Brain microvascular endothelial cell (primary cell): ENCODE measurements around the gene CYP3A7.
"Not testable (repeated sequence)": the region's sequence is repeated elsewhere in the genome, so short reads cannot be mapped to it uniquely, and the experiment has no call there.

Experiments
- DNase-seq: peaks from one replicate; pipeline ENCODE4 v3.0.0-alpha.2; 2020
- H3K27ac ChIP-seq: fragments of 250-450 bp; sonication (Bioruptor Pico); 2 replicates; pipeline ENCODE4 v1.5.1; 2020; ENCODE audit warnings: mild to moderate bottlenecking, moderate library complexity
- H3K27me3 ChIP-seq: fragments of 250-450 bp; sonication (Bioruptor Pico); replicated peaks from 2 replicates; pipeline ENCODE4 v1.5.1; 2020; ENCODE audit warnings: mild to moderate bottlenecking
- H3K36me3 ChIP-seq: fragments of 250-450 bp; sonication (Bioruptor Pico); replicated peaks from 2 replicates; pipeline ENCODE4 v1.5.1; 2020; ENCODE audit warnings: mild to moderate bottlenecking
- H3K4me3 ChIP-seq: 2 replicates; pipeline ENCODE4 v1.5.1; 2011; ENCODE audit warnings: low read depth, mild to moderate bottlenecking, control low read depth, low read length, moderate library complexity
- CTCF ChIP-seq: IDR thresholded peaks from 2 replicates; pipeline ENCODE4 v1.5.1; 2011; ENCODE audit warnings: low read depth, mild to moderate bottlenecking, moderate library complexity, low read length, control low read depth, inconsistent platforms; ENCODE audit errors: missing control alignments
- in situ Hi-C: cut with HindIII; loops from 2 replicates; pipeline ENCODE4 v1.10.0; 2017; ENCODE audit warnings: low sequenced_read_pairs, low pct_ligation_motif_present

CYP3A7 gene

GRCh38 chr7:99729486-99730237, 5.3 kb downstream of the CYP3A7 start:
- in situ Hi-C loops: no loop called here

GRCh38 chr7:99728615-99729014, 6.4 kb downstream of the CYP3A7 start:
- Histone ChIP-seq H3K36me3 (no peaks in the 10 kb centered on the region), H3K27ac (no peak overlapping the region), H3K27me3 (no peaks in the 10 kb centered on the region), H3K4me3 (no peak overlapping the region)
- no peak for DNase-seq
- no peak for TF ChIP-seq CTCF
- in situ Hi-C loops: no loop called here

More at GRCh38 chr7:99729486-99730237, 5.3 kb downstream of the CYP3A7 start:
- Histone ChIP-seq H3K36me3 (no peaks in the 10 kb centered on the region), H3K4me3 (no peak overlapping the region), H3K27me3 (no peaks in the 10 kb centered on the region), H3K27ac (no peak overlapping the region)
- DNase-seq: no peak
- no peak for TF ChIP-seq CTCF

- H3K36me3 ChIP-seq, DNase-seq, H3K27me3 ChIP-seq, H3K27ac ChIP-seq, H3K4me3 ChIP-seq, in situ Hi-C loops: not testable (repeated sequence)
These were observed 11.8 kb downstream of the CYP3A7 start for GRCh38 chr7:99723201-99723600.

DNA sequence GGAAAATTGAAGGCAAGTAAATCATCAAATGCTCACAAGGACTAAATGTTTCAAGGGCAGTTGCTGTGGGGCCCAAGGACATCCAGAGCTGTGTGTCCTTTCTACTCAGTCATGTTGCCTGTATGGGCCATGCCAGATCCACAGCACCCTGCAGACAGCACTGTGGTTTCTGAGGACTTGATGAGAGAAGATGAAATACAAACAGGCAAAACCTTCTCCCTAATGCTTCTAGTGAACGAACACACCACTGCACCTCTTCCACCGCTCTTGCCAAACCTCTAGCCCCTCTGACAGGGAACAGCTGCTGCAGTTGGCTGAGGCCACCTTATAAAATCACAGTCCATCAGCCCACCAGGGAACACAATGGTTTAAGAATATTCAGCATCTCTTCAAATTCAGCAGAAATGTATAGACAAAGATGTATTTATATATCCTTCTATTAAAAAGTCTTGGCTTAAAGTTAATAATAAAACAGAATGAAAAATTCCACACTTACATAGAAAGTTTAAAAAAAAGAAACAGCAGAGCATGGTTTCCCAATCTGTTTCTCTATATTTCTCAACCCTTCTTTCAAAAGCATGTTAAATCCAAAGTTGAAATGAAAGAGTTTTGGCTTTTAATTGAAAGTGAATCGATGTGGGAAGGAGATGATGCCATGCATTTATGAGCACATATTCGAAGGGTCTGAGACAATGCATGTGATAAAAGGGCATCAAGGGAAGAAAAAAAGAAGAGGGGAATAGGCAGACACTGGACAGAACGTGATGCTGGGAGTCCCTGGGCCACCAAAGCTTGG, 14.0 kb downstream of the CYP3A7 start:
- DNase-seq: no peak
- in situ Hi-C loops: no loop called here
- no peaks in the 10 kb centered on the region for H3K27me3 ChIP-seq
- H3K27ac ChIP-seq: no peak overlapping the region
- H3K36me3 ChIP-seq: no peaks in the 10 kb centered on the region
- H3K4me3 ChIP-seq: no peak overlapping the region
- no peak for TF ChIP-seq CTCF

DNA sequence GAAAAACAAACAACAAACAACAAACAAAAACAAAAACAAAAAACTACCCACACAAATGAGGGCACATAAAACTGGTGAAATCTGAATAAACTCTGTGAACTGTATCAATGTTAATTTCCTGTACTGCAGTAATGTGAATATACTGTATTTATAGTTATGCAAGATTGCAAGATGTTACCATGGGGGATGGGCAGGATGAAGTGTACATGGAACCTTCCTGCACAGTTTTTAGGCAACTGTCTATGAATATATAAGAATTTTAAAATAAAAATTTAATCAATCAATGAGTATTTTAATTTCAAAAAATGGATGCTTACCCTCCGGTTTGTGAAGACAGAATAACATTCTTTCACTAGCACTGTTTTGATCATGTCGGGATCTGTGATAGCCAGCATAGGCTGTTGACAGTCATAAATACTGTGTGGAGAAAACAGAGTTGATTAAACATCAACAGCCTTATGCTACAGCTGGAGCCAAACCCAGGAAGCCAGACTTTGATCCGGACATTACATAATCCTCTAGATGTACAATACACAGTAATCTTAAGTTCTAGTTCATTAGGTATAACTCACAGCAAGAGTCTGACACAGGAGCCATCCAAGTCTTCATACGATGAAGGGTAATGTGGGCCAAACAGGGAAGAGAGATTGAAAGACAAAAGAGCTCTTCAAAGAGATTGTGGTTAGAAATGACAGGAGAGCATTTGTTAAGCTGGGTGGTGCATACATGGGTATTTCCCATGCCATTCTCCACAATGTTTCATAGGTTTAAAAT, 14.8 kb downstream of the CYP3A7 start:
- DNase-seq: no peak
- Histone ChIP-seq H3K36me3 (no peaks in the 10 kb centered on the region), H3K4me3 (no peak overlapping the region), H3K27ac (no peak overlapping the region), H3K27me3 (no peaks in the 10 kb centered on the region)
- no peak for TF ChIP-seq CTCF
- in situ Hi-C loops: no loop called here
